SW 1271 (cell line): ENCODE data around the gene ATP1B1.
"Not testable (repeated sequence)": the region's sequence is repeated elsewhere in the genome, so short reads cannot be mapped to it uniquely, and the experiment has no call there.

Source experiments
- DNase-seq, 2 experiments: peaks; one replicate each; lab custom pipeline; 2025; lab: John Stamatoyannopoulos, UW

Gene ATP1B1

GRCh38 chr1:169115891-169116585, 9.5 kb downstream of the ATP1B1 start:
- DNase-seq = no peak

GRCh38 chr1:169117014-169117413, 10.5 kb downstream of the ATP1B1 start:
- no peak for DNase-seq

GRCh38 chr1:169117599-169117998, 11.1 kb downstream of the ATP1B1 start:
- DNase-seq = no peak

GRCh38 chr1:169118227-169118626, 11.7 kb downstream of the ATP1B1 start:
- no peak for DNase-seq

GRCh38 chr1:169119405-169119804, 12.9 kb downstream of the ATP1B1 start:
- peak in 1 of 2 experiments; percentile 18 for DNase-seq

- DNase-seq = no peak
Observed at GRCh38 chr1:169120066-169120465, 13.6 kb downstream of the ATP1B1 start.

GRCh38 chr1:169121146-169121923, 14.8 kb downstream of the ATP1B1 start:
- DNase-seq = no peak

- no peak for DNase-seq
Observed at GRCh38 chr1:169122976-169123375, 16.5 kb downstream of the ATP1B1 start.

GRCh38 chr1:169124459-169124858, 18.0 kb downstream of the ATP1B1 start:
- no peak for DNase-seq

GRCh38 chr1:169125597-169125996, 19.1 kb downstream of the ATP1B1 start:
- not testable (repeated sequence) for DNase-seq

GRCh38 chr1:169126335-169126734, 19.8 kb downstream of the ATP1B1 start:
- DNase-seq = no peak

GRCh38 chr1:169127305-169127704, 20.8 kb downstream of the ATP1B1 start:
- DNase-seq = no peak

GRCh38 chr1:169128562-169128961, 22.1 kb downstream of the ATP1B1 start:
- no peak for DNase-seq

GRCh38 chr1:169129109-169129784, 22.8 kb downstream of the ATP1B1 start:
- DNase-seq = no peak

- DNase-seq = no peak
Observed at GRCh38 chr1:169130683-169131082, 24.2 kb downstream of the ATP1B1 start.

GRCh38 chr1:169132512-169133227, 26.2 kb downstream of the ATP1B1 start:
- no peak for DNase-seq

GRCh38 chr1:169133228-169133576, 26.7 kb downstream of the ATP1B1 start:
- DNase-seq = no peak

- DNase-seq = no peak
Observed at GRCh38 chr1:169133801-169134502, 27.5 kb downstream of the ATP1B1 start.

- no peak for DNase-seq
Observed at GRCh38 chr1:169137357-169137756, 30.9 kb downstream of the ATP1B1 start.

- DNase-seq = no peak
Observed at GRCh38 chr1:169138866-169139670, 32.6 kb downstream of the ATP1B1 start.

GRCh38 chr1:169141356-169141755, 34.9 kb downstream of the ATP1B1 start:
- no peak for DNase-seq
